ENCODE measurements around the gene SLC44A5.
"Not testable (repeated sequence)": the region's sequence is repeated elsewhere in the genome, so short reads cannot be mapped to it uniquely, and the experiment has no call there.

The SLC44A5 gene

DNA sequence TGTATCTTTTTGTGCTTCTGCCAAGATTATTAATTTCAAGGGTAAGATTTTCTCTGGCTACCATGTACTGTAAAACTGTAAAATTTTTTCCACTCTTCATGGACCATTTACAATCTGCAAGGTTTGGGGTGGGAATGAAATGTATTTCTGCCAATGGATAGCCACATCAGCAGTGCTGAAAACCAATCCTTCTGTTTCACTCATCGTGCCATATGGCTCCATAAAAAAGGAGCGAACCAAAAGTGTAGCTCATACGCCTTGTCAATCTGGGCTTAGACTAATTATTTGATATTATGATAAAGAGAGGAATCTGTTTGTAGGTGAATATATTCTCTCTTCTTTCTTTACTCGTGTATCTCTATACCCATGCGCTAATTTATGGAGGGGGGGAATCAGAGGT lies 3.0 kb upstream of the SLC44A5 start:
- Mint-ChIP-seq H3K27ac (no peak overlapping the region), H3K4me1 (peaks cover 23% of the 10 kb centered on the region), H3K9me3 (no peaks in the 10 kb centered on the region), H3K27me3 (peaks cover 88% of the 10 kb centered on the region), H3K4me3 (no peak overlapping the region)
- DNase-seq (no peak), ATAC-seq (no peak)

- DNase-seq (no peak), ATAC-seq (no peak)
- Mint-ChIP-seq H3K27me3 (peaks cover 88% of the 10 kb centered on the region), H3K4me1 (peaks cover 23% of the 10 kb centered on the region), H3K4me3 (no peak overlapping the region), H3K9me3 (no peaks in the 10 kb centered on the region), H3K27ac (no peak overlapping the region)
Observed at GRCh38 chr1:75612976-75613375, 2.1 kb upstream of the SLC44A5 start.

DNA sequence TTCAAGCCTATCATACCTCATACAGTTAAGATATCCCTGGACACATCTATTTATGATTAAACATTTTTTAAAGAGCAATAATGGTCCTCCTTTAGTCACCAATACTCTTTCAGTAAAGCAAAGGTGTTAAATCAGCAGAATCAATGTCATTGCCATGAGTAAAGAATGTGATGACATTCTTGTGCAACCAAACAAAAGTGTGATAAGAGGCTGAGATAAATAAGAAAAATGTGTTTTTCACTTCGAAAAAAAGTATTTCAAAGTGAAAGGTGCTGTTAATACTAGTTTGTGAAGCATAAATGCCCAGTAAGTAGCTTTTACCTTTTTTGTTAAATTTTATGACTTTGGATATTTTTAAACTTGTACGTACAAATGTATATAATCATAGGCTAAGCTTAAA lies 8.4 kb downstream of the SLC44A5 start:
- ATAC-seq (no peak), DNase-seq (no peak)

DNA sequence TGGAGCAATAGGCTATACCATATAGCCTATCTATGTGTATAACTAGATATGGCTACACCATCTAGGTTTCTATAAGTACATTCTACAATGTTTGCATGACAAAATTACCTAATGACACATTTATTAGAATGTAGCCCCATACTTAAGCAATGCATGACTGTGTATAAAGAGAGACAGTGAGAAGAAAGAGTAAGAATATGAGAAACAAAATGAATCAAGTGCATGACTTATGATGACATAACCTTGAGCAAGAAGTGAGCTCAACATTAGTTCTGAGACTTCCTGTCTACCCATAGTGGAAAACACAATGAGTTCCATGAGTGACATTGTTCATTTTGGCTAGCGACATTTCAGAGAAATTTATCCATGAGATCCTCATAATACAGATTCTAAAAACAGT lies 10.1 kb downstream of the SLC44A5 start:
- DNase-seq = no peak
- Mint-ChIP-seq H3K4me3 (no peak overlapping the region), H3K9me3 (no peaks in the 10 kb centered on the region), H3K27me3 (peaks cover 23% of the 10 kb centered on the region), H3K27ac (no peak overlapping the region), H3K4me1 (no peaks in the 10 kb centered on the region)
- ATAC-seq = no peak

More for the DNA sequence above, 8.4 kb downstream of the SLC44A5 start:
- H3K27me3 Mint-ChIP-seq = peaks cover 25% of the 10 kb centered on the region
- H3K9me3 Mint-ChIP-seq = peaks cover 0 to 8% of the 10 kb centered on the region in 2 donors
- no peak overlapping the region for H3K4me3 Mint-ChIP-seq
- no peaks in the 10 kb centered on the region for H3K4me1 Mint-ChIP-seq
- H3K27ac Mint-ChIP-seq = no peak overlapping the region

DNA sequence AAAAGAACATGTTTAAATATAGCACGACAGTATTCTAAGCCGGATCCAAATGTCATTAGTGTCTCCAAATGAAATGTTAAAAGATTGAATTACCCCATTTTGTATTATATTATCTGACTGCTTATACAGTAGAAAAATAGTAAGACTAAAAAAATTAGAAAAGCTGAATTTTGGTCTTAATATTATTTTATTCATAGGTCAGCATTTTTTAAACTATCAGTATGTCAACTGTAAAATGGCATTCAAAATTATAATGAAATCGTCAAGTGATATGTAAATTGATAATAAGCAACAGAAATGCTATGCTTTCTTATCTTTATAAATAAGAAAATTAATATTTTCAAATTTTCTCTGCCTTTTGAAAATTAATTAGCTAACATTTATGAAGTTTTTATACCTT lies 16.6 kb downstream of the SLC44A5 start:
- Mint-ChIP-seq H3K9me3 (peaks cover 0 to 6% of the 10 kb centered on the region in 2 donors), H3K27me3 (peaks cover 47% of the 10 kb centered on the region), H3K4me3 (no peak overlapping the region), H3K4me1 (no peaks in the 10 kb centered on the region), H3K27ac (no peak overlapping the region)
- ATAC-seq = no peak
- no peak for DNase-seq

DNA sequence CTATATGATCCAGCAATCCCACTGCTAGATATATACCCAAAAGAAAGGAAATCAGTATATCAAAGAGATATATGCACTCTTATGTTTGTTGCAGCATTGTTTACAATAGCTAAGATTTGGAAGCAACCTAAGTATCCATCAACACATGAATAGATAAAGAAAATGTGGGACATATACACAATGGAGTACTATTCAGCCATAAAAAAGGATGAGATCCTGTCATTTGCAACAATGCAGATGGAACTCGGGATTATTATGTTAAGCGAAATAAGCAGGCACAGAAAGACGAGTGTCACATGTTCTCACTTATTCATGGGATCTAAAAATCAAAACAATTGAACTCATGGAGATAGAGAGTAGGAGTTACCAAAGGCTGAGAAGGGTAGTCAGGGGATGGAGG lies 17.5 kb downstream of the SLC44A5 start:
- ATAC-seq, H3K9me3 Mint-ChIP-seq, H3K4me3 Mint-ChIP-seq, H3K27ac Mint-ChIP-seq, DNase-seq, H3K4me1 Mint-ChIP-seq: not testable (repeated sequence)
- peaks cover 47% of the 10 kb centered on the region for H3K27me3 Mint-ChIP-seq

DNA sequence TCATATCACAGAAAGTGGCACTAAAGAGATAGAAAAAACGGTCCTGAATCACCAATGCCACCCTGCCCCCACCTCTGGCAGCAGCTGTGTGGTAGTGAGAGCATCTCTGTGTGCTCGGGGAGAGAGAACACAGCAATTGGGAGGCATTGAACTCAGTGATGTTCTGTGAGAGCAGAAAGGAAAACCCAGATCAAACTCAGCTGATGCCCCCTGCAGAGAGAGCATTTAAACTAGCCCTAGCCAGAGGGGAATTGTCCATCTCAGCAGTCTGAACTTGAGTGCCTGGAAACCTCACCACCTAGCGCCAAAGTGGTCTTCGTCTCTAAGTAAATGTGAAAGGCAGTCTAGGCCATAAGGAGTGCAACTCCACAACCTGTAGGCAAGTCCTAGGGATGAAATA lies 21.3 kb downstream of the SLC44A5 start:
- Mint-ChIP-seq H3K27ac (no peak overlapping the region), H3K4me1 (no peaks in the 10 kb centered on the region), H3K27me3 (peaks cover 38% of the 10 kb centered on the region), H3K4me3 (no peak overlapping the region), H3K9me3 (peaks cover 0 to 6% of the 10 kb centered on the region in 2 donors)
- ATAC-seq (no peak), DNase-seq (no peak)

GRCh38 chr1:75588779-75589475 lies 22.0 kb downstream of the SLC44A5 start:
- DNase-seq (no peak), ATAC-seq (no peak)
- Mint-ChIP-seq H3K9me3 (peaks cover 0 to 6% of the 10 kb centered on the region in 2 donors), H3K27ac (no peak overlapping the region), H3K4me1 (no peaks in the 10 kb centered on the region), H3K4me3 (no peak overlapping the region), H3K27me3 (peaks cover 38% of the 10 kb centered on the region)

- no peak for DNase-seq
- Mint-ChIP-seq H3K27ac (no peak overlapping the region), H3K4me1 (no peaks in the 10 kb centered on the region), H3K27me3 (peaks cover 26% of the 10 kb centered on the region), H3K4me3 (no peak overlapping the region), H3K9me3 (no peaks in the 10 kb centered on the region)
- no peak for ATAC-seq
Observed at GRCh38 chr1:75587692-75588091, 23.2 kb downstream of the SLC44A5 start.

DNA sequence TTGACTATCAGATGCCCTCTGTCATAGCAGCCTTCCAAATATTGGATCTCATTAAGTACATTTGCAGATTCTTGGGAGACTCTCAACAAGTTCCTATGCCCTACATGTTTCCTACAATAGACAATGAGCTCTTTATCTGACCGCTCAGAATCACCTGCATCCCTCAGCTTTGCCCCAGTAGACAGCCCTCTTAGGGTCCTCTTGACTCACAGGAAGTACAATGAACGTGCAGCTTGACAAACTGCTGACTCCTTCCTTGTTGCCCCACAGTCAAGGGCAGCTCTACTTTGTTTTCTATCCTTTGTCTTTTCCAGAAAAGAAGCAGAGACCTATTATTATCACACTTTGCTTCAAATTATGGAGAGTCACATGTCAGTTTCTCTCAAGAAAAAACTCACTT lies 27.6 kb downstream of the SLC44A5 start:
- Mint-ChIP-seq H3K9me3 (no peaks in the 10 kb centered on the region), H3K27ac (no peak overlapping the region), H3K4me1 (no peaks in the 10 kb centered on the region), H3K4me3 (no peak overlapping the region), H3K27me3 (no peaks in the 10 kb centered on the region)
- DNase-seq (no peak), ATAC-seq (no peak)

GRCh38 chr1:75582725-75583261 lies 28.1 kb downstream of the SLC44A5 start:
- Mint-ChIP-seq H3K27me3 (no peaks in the 10 kb centered on the region), H3K27ac (no peak overlapping the region), H3K4me1 (no peaks in the 10 kb centered on the region), H3K4me3 (no peak overlapping the region), H3K9me3 (no peaks in the 10 kb centered on the region)
- ATAC-seq = no peak
- no peak for DNase-seq

- Mint-ChIP-seq H3K9me3 (no peaks in the 10 kb centered on the region), H3K4me3 (no peak overlapping the region), H3K4me1 (no peaks in the 10 kb centered on the region), H3K27me3 (peaks cover 10% of the 10 kb centered on the region), H3K27ac (no peak overlapping the region)
- DNase-seq (no peak), ATAC-seq (no peak)
Observed at GRCh38 chr1:75579046-75579445, 31.9 kb downstream of the SLC44A5 start.

DNA sequence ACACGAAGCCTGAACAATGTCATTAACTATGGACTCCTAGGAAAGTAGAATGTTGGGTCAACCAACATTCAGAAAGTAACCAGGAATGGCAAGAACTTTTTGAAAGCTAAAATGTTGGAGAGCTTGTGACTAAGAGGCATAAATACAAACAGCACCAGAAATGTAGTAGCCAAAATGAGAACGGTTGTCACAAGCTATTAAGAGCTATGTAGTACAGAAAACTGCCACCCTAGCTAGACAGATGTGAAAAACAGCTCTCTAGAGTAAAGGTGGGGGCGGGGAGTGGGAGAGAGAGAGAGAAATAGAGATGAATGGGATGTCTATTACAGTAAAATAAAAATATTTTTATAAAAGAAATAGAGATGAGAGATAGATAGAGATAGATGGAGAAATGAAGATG lies 35.1 kb downstream of the SLC44A5 start:
- Mint-ChIP-seq H3K4me3 (no peak overlapping the region), H3K9me3 (no peaks in the 10 kb centered on the region), H3K27ac (no peak overlapping the region), H3K27me3 (peaks cover 10% of the 10 kb centered on the region), H3K4me1 (no peaks in the 10 kb centered on the region)
- ATAC-seq (no peak), DNase-seq (no peak)

DNA sequence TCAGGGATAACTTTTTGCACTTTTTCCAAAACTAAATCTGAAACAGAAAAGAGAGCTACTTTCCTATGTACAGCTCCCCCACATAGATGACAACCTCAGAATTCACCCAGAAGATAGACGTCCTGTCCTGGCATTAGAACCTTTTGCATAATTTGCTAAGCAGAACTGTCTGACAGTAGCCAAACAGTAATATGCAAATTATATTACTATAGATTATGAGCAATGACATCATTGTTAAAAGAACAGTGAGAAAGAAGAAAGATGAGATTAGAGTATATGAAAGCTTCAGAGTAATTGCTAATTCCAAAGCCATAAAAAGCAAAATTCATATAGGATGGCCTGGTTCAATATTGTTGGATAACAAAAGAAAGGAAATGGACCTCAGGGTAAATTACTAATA lies 43.7 kb downstream of the SLC44A5 start:
- Mint-ChIP-seq H3K4me3 (no peak overlapping the region), H3K4me1 (no peaks in the 10 kb centered on the region), H3K27me3 (peaks cover 22% of the 10 kb centered on the region), H3K9me3 (no peaks in the 10 kb centered on the region), H3K27ac (no peak overlapping the region)
- ATAC-seq = no peak
- no peak for DNase-seq

- no peak overlapping the region for H3K4me3 Mint-ChIP-seq
- DNase-seq (no peak), ATAC-seq (no peak)
- H3K9me3 Mint-ChIP-seq = no peaks in the 10 kb centered on the region
- no peak overlapping the region for H3K27ac Mint-ChIP-seq
- H3K27me3 Mint-ChIP-seq = no peaks in the 10 kb centered on the region
- H3K4me1 Mint-ChIP-seq = no peaks in the 10 kb centered on the region
Observed at GRCh38 chr1:75559800-75560199, 51.1 kb downstream of the SLC44A5 start.

GRCh38 chr1:75559136-75559535 lies 51.8 kb downstream of the SLC44A5 start:
- Mint-ChIP-seq H3K27me3 (no peaks in the 10 kb centered on the region), H3K27ac (no peak overlapping the region), H3K4me3 (no peak overlapping the region), H3K9me3 (no peaks in the 10 kb centered on the region), H3K4me1 (no peaks in the 10 kb centered on the region)
- DNase-seq = no peak
- no peak for ATAC-seq

GRCh38 chr1:75554870-75555269 lies 56.0 kb downstream of the SLC44A5 start:
- H3K27me3 Mint-ChIP-seq = peaks cover under 1% of the 10 kb centered on the region
- H3K27ac Mint-ChIP-seq = no peak overlapping the region
- no peaks in the 10 kb centered on the region for H3K9me3 Mint-ChIP-seq
- DNase-seq (no peak), ATAC-seq (no peak)
- no peaks in the 10 kb centered on the region for H3K4me1 Mint-ChIP-seq
- no peak overlapping the region for H3K4me3 Mint-ChIP-seq
